Osteoblast (primary cell): Measurements from ENCODE around the gene TMEM244. TPM values are rescaled to one million over a fixed set of nuclear protein-coding genes. Genes with fewer than 3 reads are reported as not detected.

Experiments used
- DNase-seq: peaks from one replicate; pipeline ENCODE4 v3.0.0; 2011; ENCODE audit warnings: low spot score, mixed read lengths; ENCODE audit not compliant: insufficient read length; ENCODE audit errors: missing footprints
- H2AFZ ChIP-seq: 2 replicates; pipeline ENCODE4 v1.6.0; 2011; ENCODE audit warnings: mild to moderate bottlenecking, low read length
- H3K27ac ChIP-seq: 2 replicates; pipeline ENCODE4 v1.5.1; 2011; ENCODE audit warnings: mild to moderate bottlenecking, low read depth, low read length, moderate library complexity
- H3K27me3 ChIP-seq: 2 replicates; pipeline ENCODE4 v1.6.0; 2012; ENCODE audit warnings: mild to moderate bottlenecking, control low read depth, inconsistent platforms, low read length, moderate library complexity; ENCODE audit not compliant: insufficient read depth
- H3K36me3 ChIP-seq: 2 replicates; pipeline ENCODE4 v1.5.1; 2011; ENCODE audit warnings: mild to moderate bottlenecking, low read length, control low read depth, moderate library complexity; ENCODE audit not compliant: insufficient read depth
- H3K4me1 ChIP-seq: 2 replicates; pipeline ENCODE4 v1.5.1; 2011; ENCODE audit warnings: mild to moderate bottlenecking, low read length, control low read depth, moderate library complexity; ENCODE audit not compliant: insufficient read depth
- H3K4me2 ChIP-seq: 2 replicates; pipeline ENCODE4 v1.6.0; 2011; ENCODE audit warnings: mild to moderate bottlenecking, low read length; ENCODE audit not compliant: insufficient read depth
- H3K4me3 ChIP-seq: fragments of 200-600 bp; sonication (generic); 3 replicates; pipeline ENCODE4 v1.5.1; 2012; ENCODE audit warnings: mild to moderate bottlenecking, low read length, inconsistent platforms; ENCODE audit not compliant: insufficient read depth
- H3K79me2 ChIP-seq: 2 replicates; pipeline ENCODE4 v1.6.0; 2012; ENCODE audit warnings: mild to moderate bottlenecking, low read length, control low read depth, inconsistent platforms; ENCODE audit not compliant: insufficient read depth
- H3K9me3 ChIP-seq: 2 replicates; pipeline ENCODE4 v1.5.1; 2011; ENCODE audit warnings: low read depth, low read length, control low read depth
- H4K20me1 ChIP-seq: 2 replicates; pipeline ENCODE4 v1.6.0; 2012; ENCODE audit warnings: mild to moderate bottlenecking, low read length, control low read depth; ENCODE audit not compliant: insufficient read depth
- CTCF ChIP-seq: IDR thresholded peaks from 2 replicates; pipeline ENCODE4 v1.5.1; 2011; ENCODE audit warnings: mild to moderate bottlenecking, low read depth, low read length, moderate library complexity; ENCODE audit errors: extremely low read depth
- total RNA-seq: library from RNA; depleted of rRNA; stranded (reverse); fragments of >200 nt; gene quantifications from 2 replicates; pipeline ENCODE4 v1.2.3, GENCODE V29; 2012

TMEM244 gene
- total RNA-seq, 1 donor: not detected

- no peak for TF ChIP-seq CTCF
- peaks cover 20% of the 10 kb centered on the region for H3K4me1 ChIP-seq
- H3K79me2 ChIP-seq: no peaks in the 10 kb centered on the region
- H3K27me3 ChIP-seq: no peaks in the 10 kb centered on the region
- H4K20me1 ChIP-seq: no peaks in the 10 kb centered on the region
- H2AFZ ChIP-seq: no peak overlapping the region
- H3K9me3 ChIP-seq: no peaks in the 10 kb centered on the region
- no peak overlapping the region for H3K4me2 ChIP-seq
- no peak for DNase-seq
- no peaks in the 10 kb centered on the region for H3K36me3 ChIP-seq
- H3K27ac ChIP-seq: no peak overlapping the region
- no peak overlapping the region for H3K4me3 ChIP-seq
Measured at GRCh38 chr6:129863664-129864063, 2.5 kb upstream of the TMEM244 start.

GRCh38 chr6:129859524-129859923 is 1.6 kb downstream of the TMEM244 start:
- Histone ChIP-seq H3K27ac (peak overlapping the region; percentile 78), H3K4me3 (no peak overlapping the region), H3K4me1 (peaks cover 22% of the 10 kb centered on the region), H3K79me2 (no peaks in the 10 kb centered on the region), H4K20me1 (no peaks in the 10 kb centered on the region), H3K27me3 (no peaks in the 10 kb centered on the region), H3K36me3 (no peaks in the 10 kb centered on the region), H3K4me2 (no peak overlapping the region), H2AFZ (no peak overlapping the region), H3K9me3 (no peaks in the 10 kb centered on the region)
- no peak for TF ChIP-seq CTCF
- DNase-seq: no peak

- Histone ChIP-seq H2AFZ (no peak overlapping the region), H3K4me3 (no peak overlapping the region), H3K4me2 (no peak overlapping the region), H3K79me2 (no peaks in the 10 kb centered on the region), H3K4me1 (peaks cover 28% of the 10 kb centered on the region), H3K27me3 (no peaks in the 10 kb centered on the region), H3K9me3 (no peaks in the 10 kb centered on the region), H3K36me3 (no peaks in the 10 kb centered on the region), H3K27ac (no peak overlapping the region), H4K20me1 (no peaks in the 10 kb centered on the region)
- no peak for DNase-seq
- TF ChIP-seq CTCF: no peak
Measured at GRCh38 chr6:129857838-129858237, 3.3 kb downstream of the TMEM244 start.

GRCh38 chr6:129853996-129854711 is 7.0 kb downstream of the TMEM244 start:
- TF ChIP-seq CTCF: no peak
- no peaks in the 10 kb centered on the region for H3K36me3 ChIP-seq
- no peaks in the 10 kb centered on the region for H3K9me3 ChIP-seq
- no peaks in the 10 kb centered on the region for H4K20me1 ChIP-seq
- peak; percentile 41 for DNase-seq
- no peak overlapping the region for H3K4me3 ChIP-seq
- no peak overlapping the region for H3K4me2 ChIP-seq
- H3K27me3 ChIP-seq: no peaks in the 10 kb centered on the region
- no peak overlapping the region for H2AFZ ChIP-seq
- no peaks in the 10 kb centered on the region for H3K79me2 ChIP-seq
- H3K27ac ChIP-seq: no peak overlapping the region
- peaks cover 8% of the 10 kb centered on the region for H3K4me1 ChIP-seq
